GM12801 (cell line): ENCODE results near the gene IGSF21.

Experiments
- TF ChIP-seq, protein P1 (sequence below): IDR thresholded peaks from one replicate; pipeline ENCODE4 v1.5.1; 2011; ENCODE audit warnings: control low read depth; ENCODE audit not compliant: insufficient read length; ENCODE audit errors: extremely low read depth

Gene IGSF21

DNA sequence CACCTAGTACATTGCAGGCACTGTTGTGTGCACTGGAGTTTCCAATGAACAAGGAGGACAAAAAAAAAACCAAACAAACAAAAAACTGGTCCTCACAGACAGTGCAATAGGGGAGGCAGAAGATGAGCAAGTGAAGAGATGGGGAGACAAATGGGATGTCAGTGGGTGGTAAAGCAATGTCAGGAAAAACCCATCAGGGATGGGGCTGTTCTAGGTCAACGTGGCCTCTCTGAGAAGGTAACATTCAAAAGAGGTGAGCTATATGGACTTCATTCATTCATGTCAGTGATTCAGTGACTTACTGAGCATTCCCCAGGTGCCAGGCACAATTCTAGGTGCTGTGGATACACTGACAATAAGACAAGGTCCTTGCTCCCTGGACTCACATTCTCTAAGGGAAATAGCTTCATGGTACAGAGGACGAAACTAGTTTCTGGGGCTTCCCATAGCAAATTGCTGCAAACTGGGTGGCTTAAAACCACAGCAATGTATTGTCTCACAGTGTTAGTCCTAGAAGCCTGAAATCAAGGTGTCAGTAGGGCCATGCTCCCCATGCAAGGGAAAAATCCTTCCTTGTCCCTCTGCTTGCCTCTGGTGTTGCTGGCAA lies 232.7 kb downstream of the IGSF21 start:
- TF ChIP-seq, protein P1, sequence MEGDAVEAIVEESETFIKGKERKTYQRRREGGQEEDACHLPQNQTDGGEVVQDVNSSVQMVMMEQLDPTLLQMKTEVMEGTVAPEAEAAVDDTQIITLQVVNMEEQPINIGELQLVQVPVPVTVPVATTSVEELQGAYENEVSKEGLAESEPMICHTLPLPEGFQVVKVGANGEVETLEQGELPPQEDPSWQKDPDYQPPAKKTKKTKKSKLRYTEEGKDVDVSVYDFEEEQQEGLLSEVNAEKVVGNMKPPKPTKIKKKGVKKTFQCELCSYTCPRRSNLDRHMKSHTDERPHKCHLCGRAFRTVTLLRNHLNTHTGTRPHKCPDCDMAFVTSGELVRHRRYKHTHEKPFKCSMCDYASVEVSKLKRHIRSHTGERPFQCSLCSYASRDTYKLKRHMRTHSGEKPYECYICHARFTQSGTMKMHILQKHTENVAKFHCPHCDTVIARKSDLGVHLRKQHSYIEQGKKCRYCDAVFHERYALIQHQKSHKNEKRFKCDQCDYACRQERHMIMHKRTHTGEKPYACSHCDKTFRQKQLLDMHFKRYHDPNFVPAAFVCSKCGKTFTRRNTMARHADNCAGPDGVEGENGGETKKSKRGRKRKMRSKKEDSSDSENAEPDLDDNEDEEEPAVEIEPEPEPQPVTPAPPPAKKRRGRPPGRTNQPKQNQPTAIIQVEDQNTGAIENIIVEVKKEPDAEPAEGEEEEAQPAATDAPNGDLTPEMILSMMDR, result no peak

DNA sequence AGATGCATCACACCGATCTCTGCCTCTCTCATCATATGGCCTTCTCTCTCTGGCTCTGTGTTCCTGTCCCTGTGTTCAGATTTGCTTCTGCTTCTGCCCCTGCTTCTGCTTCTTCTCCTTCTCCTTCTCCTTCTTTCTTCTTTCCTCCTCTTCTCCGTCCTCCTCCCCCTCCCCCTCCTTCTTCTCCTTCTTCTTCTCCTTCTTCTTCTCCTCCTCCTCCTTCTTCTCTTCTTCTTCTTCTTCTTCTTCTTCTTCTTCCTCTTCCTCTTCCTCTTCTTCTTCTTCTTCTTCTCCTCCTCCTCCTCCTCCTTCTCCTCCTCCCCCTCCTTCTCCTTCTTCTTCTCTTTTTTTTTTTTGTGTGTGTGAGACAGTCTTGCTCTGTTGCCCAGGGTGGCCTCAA lies 233.2 kb downstream of the IGSF21 start:
- TF ChIP-seq, protein P1, result no peak

DNA sequence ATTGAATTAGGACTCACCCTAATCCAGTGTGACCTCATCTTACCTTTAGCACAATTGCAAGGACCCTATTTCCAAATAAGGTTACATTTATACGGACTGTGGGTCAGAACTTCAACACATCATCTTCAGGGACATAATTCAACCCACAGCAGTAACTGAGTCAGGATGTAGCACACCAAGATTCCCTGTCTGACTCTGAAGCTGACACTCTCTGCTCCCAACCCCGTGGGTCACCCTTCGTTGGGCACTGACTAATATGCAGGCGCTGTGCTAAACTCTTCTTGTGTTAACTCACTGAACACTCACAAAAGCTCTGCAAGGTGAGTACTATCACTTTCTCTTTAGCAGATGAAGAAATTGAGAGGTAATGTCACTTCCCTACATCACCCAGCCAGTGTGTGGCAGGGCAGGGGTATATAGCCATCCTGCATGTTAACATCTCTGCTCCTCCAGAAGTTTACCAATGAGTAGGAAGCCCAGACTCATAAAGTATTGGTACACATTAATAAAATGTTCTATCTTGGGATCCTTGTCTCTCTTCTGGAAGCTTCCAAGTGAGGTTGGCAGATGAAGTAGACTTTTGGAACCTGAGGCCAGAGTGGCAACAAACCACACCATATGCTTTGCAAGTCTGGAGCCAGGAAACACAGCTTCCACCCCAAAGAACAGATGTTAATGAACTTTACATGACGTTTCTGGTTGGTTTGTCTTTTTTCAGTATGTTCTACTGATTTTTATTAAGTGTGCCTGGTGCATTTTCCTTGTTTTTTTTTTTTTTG lies 233.9 kb downstream of the IGSF21 start:
- TF ChIP-seq, protein P1, result no peak

DNA sequence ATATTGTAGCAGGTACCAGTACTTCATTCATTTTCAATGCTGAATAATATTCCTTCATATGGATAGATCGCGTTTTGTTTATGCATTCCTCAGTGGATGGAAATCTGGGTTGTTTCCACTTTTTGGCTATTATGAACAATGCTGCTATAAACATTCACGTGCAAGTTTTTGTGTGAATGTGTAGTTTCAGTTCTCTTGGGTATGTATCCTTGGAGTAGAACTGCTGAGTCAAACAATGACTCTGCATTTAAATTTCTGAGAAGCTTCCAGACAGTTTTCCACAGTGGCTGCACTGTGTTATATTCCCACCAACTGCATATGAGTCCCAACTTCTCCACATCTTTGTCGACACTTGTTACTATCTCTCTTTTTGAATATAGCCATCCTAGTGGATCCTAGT lies 235.1 kb downstream of the IGSF21 start:
- TF ChIP-seq, protein P1, result no peak

DNA sequence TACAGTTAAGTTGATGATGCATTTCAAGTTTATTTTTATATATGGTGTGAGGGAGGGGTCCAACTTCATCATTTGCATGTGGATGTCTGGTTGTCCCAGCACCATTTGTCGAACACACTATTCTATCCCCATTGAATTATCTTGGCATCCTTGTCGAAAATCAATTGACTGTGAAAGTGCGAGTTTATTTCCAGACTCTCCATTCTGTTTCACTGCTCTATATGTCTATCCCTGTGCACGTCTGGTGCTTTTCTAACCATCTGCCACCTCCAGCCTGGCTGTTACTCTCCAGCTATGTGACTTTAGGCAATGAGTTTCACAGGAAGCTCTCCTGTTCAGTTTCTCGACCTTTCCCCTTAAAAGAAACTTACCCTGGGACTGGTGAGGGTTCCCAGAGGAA lies 236.0 kb downstream of the IGSF21 start:
- TF ChIP-seq, protein P1, result no peak

DNA sequence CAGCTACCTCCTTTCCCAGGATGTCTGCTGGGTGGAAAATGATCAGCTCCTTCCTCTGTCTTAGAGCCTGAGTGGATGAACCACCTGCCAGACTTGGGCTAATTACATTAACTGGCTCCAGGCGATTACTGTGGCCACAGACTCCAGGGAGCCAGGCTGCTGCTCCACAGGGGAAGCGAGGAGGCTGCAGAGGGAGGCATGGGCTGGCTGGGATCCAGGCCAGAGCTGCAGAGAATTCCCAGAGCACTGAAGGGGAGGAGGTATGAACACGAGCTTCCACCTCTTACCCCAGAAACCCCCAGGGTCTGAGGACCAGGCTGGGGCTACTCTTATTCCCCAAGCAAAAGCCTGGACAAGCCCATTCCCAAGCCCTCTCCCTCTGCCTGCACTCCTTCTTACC lies 237.2 kb downstream of the IGSF21 start:
- TF ChIP-seq, protein P1, result no peak

DNA sequence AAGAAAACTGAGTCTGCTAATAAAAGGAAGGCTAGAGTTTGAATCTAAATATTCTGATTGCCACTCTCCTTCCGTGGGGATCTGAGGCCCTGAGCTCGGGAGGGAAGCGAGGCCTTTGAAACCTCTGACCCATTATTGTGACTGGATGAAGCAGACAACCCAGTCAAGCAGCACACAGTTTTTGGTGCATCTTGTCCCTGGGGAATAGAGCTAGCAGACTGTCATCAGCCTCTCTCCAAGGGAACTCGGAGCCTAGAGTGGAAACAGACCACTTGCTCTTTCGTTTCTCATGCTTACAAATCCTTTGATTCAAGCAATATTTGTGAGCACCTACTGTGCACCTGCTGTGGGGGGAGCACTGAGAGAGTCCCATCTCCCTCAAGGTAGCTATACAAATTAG lies 240.0 kb downstream of the IGSF21 start:
- TF ChIP-seq, protein P1, result no peak
